Neural progenitor cell (in vitro differentiated cells): ENCODE measurements around the gene VSTM4.

Source experiments
- EZH2 ChIP-seq: fragments of 200-600 bp; sonication (generic); IDR thresholded peaks from 2 replicates; pipeline ENCODE4 v1.6.1; 2017; ENCODE audit warnings: antibody characterized with exemption, mild to moderate bottlenecking, moderate library complexity
- TF ChIP-seq, protein P1 (sequence below): fragments of 200-600 bp; sonication (generic); IDR thresholded peaks from 2 replicates; pipeline ENCODE4 v1.5.1; 2017; ENCODE audit warnings: antibody characterized with exemption, mild to moderate bottlenecking

DNA sequence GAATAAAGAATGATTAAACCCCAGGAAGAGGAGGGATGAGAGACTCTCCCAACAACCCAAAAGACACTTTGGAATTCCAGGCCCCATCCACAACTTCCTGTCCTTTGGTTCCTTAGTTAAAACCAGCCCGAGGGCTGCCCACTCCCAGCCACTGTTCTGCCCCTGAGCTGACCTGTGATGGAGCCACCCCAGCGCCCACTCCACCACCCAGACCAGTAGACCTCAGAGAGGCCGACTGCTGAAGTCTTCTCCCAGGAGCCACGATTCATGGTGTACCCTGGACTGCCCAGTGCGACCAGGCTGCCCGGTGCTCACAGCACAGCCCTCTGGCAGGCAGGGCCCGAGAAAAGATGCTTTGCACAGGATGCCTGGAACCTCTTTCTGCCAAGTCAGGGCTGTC, 6.7 kb downstream of the VSTM4 start:
- TF ChIP-seq, protein P1, sequence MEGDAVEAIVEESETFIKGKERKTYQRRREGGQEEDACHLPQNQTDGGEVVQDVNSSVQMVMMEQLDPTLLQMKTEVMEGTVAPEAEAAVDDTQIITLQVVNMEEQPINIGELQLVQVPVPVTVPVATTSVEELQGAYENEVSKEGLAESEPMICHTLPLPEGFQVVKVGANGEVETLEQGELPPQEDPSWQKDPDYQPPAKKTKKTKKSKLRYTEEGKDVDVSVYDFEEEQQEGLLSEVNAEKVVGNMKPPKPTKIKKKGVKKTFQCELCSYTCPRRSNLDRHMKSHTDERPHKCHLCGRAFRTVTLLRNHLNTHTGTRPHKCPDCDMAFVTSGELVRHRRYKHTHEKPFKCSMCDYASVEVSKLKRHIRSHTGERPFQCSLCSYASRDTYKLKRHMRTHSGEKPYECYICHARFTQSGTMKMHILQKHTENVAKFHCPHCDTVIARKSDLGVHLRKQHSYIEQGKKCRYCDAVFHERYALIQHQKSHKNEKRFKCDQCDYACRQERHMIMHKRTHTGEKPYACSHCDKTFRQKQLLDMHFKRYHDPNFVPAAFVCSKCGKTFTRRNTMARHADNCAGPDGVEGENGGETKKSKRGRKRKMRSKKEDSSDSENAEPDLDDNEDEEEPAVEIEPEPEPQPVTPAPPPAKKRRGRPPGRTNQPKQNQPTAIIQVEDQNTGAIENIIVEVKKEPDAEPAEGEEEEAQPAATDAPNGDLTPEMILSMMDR = no peak
- no peak for TF ChIP-seq EZH2
